Effector CD8-positive, alpha-beta T cell (primary cell): ENCODE data around the gene EIF6.
A peak's percentile ranks its signal among the peaks of the same experiment; 100 is the strongest.

Source experiments
- DNase-seq: peaks from one replicate; lab custom pipeline; 2025; lab: John Stamatoyannopoulos, UW

Gene EIF6

DNA sequence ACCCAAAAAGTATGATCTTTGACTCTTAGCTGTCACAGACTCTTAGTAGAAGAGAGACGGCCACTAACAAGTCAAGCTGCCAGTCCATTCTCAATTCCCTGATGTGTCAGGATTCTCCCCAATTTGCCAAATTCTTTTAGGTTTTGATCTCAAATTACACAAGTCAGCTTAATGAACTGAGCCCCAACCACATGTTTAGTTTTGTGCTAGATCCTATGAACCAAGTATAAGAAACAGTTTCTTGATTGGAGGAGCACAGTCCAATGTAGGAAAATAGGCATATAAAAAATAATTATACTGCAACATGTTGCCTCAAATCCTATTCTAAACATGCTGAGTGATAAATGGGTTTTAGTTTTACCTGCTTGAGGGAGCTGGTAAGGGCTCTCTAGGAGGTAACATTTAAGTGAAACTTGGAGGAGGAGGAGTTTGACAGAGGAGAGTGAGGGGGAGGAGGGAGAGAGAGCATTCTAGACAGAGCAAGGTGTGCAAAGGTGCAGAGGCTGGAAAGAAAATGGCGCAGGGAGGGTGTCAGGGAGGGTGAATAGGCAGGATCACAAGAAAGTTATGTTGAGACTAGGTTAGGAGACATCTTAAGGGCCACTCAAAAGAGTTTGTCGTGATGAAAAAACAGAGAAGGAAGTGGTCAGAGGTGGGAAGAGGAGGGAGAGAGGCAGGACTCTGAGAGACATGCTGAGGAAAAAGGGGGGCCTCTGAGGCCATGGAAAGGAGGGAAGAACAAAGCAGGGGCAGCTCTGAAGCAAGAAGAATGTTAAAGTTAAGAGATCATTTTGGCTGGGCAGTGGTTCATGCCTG is 30.5 kb upstream of the EIF6 start:
- no peak for DNase-seq

DNA sequence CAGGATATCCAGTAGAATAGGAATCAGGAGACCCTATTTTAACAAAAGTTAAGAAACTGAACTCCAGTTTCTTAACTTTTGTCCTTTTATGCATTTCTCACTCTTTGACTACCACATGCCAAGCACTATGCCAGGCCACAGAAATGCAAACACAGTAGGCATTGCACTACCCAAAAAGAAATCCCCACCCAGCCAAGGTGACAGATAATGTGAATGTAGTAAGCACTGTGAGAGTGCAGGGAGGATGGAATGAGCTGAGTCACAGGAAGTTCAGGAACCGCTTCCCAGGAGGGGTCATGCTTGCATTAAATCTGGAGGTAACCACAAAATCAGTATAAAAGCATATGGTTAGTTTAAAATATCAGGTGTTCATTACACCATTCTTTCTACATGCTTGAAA is 27.7 kb upstream of the EIF6 start:
- DNase-seq, result no peak

DNA sequence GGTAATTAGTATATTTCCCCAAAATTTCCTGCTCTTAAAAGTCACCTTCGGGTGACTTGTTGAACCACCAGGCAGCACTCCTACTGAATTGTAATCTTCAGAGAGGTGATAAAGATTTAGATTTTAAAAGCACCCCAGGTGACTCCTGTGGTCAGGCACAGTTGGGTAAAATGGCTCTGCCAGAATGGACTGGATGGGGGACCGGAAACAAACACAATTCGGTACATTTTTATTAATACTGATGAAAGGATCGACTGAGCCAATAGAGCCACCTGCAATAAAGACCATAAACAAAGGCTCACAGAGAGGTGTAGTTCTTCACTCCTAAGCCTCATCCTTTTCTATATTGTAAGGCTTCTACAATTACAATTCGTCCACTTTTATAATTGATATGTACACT is 27.2 kb upstream of the EIF6 start:
- no peak for DNase-seq

DNA sequence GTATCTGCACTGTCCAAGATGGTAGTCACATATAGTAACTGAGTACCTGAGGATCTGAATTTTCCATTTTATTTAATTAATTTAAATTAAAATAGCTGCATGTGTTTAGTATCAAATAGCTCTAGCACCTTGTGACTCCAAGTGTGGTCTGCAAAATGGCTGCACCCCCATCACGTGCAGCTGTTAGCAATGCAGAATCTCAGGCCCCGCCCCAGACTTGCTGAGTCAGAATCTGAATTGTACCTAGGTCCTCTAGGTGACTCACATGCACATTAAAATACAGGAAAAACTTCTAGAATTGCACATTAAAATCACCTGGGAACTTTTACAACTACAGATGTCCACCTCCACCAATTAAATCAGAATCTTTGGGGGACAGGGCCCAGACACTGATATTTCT is 26.8 kb upstream of the EIF6 start:
- no peak for DNase-seq

DNA sequence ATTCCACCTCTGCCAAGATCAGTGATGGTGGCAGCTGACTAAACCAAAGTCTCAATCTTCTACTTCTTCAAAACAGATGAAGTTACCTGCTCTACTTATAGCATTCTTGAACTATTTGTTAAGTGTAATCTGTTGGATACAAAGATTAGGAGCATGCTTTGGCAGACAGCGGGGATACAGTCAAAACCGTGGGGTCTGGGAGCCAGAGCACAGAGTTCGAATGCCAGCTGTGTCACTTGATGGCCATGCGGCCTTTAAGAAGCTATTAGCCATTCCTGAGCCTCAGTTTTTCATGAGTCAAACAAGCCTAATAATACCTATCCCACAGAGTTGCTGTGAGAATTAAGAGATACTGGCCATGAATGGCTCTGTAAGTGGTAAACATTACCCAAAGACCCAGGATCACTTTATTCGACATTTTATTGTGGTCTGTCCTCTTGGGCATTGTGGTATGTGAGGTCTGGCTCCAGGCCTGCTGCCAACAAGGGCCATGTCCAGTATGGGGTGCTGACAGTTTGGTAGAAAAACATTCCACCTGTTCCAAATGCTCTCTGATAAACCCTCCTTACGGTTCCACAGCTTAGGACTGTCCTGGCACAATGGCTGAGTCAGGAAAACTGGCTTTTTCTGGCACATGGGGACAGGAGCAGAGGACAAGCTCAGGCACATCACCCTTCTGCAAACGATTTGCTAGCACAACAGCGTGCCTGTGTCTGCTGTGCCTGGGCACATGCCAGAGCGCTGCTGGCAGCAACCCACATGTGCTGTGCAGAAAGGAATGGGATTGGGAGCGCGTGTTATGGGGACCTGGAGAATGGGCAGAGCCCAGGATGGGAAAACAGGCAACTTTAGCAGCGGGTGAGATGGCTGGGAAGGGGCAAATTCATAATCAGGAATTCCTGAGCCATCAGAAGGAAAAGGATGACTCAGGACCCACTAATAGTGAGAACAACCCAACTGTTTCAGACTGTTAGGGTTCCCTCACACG is 23.4 kb upstream of the EIF6 start:
- DNase-seq, result no peak

DNA sequence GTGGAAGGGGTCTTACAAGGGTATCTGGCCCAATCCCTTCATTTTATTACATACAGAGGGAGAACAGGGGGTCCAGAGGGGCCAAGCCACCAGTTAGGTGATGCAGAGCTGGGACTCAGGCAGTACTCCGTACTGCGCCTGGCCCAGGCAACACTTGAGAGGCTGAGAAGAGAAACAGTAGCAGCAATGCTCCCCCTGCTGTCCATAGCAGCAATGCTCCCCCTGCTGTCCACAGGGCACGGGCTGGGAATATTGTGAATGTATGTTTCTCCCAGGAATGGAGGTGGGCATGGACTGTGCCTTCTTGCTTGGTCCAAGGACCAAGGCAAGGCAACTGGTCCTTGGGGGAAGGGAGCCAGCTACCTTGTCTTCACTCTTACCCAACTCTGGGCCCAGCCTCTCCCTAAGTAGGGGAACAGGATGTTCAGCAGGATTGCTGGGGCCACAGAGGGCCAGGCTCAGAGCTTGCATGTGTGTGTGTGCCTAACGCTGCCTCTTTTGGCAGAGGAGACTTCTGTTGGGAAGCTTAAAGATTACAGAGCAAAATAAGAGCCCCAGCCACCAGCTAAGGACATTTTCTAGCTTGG is 22.5 kb upstream of the EIF6 start:
- DNase-seq, result no peak

DNA sequence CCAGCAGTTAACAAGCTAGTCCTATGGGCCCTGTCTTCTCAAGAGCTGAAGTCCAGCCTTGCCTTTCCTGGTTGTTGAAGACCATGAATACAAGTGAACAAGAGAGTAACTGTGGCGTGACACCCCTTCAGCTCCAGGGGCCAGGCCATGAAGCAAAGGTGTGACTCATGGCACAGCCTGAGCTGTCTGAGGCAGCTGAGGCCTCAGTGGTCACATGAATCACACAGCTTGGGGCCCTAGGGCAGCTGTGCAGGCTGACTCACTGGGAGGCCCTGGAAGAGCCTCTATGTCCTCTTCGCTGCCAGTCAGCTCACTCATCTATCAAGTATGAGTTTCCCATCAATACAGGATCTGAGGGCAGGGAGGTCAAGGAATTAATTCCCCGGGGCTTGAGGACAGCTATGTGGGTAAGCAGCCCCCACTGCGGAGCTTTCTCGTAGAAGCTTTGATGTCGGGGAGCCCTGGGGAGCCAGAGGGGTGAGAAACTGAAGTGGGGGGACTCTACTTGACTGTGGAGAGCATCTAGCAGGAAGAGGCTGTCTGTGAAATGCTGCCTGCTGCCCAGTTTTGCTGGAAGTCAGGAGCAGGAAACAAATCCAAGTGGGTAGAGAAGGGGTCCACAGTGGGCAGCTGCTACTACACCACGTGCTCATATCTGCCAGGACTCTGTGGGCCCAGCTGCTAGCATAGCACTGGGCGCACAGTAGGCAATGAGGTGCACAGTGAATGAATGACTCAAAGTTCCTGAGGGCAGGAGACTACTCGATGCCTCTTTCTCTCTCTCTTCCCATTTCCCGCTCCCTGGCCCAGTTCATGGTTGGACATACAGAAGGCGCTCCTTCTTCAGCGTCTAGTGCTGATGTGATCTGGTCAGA is 21.3 kb upstream of the EIF6 start:
- DNase-seq, result no peak

DNA sequence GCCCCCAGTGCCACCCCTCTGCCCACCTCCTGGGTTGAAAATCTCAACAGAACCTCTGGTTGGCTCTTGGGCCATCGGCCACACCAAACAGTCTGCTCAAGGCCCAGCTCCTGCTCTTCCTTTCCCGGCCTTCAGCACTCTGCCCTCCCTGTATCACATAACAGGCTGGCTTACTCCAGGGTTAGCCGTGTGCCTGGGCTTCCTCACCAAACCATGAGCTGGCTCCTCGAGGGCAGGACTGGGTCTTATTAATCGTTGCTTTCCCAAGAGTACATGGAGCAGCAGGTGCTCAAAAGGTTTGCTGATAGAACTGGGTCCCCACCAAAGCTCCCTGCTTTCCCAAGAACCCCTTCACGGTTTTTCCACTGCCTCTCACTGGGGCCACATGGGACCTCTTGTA is 20.4 kb upstream of the EIF6 start:
- DNase-seq, result no peak

DNA sequence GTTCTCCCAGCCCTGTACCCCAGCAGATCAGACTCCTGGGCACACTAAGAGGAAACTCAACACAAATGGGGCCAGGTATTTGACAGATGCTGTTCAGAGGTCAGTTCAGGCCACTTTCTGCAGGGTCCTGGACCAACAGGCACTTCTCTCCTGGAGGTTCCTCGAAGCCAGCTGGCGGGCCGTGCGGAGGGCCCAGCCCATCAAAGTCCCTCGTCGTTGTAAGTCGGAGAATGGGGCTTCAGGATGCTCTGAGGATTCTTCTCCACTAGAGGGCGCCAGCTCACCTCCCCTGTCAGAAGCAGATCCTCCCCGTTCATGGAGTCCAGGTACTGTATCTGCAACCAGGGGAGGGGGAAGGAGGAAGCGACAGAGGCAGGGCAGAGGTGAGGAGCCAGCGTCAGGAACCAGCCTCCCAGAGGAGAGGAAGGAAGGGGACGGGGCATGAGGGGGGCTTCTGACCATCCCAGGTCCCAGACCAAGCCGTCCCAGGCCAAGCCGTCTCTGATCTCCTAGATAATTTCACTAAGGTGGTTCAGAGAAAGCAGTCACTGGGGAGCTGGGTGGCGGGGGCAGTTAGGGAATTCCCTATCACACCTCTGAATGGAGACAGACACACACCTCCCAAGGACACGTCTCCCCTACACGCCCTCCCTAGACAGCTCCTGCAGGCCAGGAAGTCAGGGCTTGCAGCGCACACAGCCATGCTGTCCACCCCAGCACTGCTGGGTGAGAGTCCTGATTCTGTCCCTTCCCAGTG is 19.3 kb upstream of the EIF6 start:
- DNase-seq, result peak; percentile 64

DNA sequence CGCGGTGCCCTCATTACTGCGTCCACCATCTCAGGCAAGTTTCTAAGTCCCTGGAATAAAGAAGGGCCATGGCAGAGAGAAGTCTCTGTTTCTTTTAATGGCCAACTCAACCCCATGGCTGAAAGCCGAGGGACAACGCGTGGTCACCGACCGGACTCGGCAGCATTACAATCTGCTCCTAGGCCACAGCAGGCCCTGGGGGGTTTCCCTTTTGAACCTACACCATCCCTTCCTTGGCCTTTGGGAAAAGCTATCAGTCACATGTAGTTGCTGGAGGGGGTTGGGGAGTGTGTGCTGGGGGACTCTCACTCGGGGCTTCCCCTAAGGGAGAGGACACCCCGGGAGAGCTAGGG is 18.8 kb upstream of the EIF6 start:
- no peak for DNase-seq

DNA sequence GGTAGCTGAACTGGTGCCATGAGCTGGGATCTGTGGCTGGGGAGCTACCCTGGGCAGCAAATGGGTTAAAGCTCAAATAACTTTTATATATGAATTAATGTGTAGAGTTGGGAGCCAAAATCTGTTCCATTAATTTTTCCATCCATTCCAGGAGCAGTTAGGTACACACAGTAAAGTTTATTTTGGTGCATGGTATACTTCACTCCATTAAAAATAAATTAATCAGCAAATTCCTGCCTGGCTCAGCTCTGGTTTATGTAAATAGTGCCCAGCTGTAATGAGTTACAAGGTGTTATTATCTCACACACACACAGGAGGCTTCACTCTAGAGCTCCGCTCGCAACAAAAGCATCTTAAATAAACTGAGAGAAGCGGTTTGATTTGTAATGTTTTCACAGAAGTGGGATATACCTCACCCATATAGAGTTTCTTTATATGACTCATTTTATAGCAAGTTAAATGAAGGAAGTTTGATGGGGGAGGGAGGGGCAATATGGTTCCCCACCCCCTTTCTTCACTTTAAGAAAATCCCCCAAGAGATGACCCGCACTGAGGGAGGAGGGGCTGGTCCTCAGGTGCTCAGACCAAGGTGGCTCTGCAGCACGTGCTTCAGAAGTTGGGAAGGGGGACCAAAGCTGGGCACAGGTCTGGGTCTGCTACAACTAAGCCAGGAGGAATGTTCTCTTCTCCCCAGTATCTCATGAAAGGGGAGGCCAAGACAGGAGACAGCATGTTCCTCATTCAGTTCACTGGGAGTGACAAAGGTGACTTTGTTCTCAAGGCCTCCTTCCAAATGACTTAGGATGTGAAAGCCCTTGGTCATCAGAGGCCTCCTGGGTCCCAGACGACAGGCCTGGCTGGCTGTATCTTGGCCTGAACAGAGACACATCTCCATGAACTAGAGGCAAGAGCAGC is 18.1 kb upstream of the EIF6 start:
- DNase-seq, result no peak

DNA sequence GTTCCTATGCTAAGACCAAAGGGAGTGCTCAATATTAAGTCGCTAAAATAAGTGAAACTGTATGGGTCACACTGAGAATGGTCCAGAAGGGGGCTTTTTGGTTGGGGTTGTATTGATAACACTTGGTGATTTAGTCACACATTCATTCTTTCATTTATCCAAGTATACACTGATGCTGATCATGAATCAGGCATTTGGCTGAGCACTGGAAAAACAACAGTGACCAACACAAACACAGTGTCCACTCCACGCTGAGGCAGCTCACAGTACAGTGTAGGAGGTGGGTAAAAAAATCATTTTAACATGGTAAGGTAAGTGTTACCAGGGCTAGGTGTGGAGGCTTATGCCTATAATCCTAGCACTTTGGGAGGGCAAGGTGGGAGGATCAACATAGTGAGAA is 16.9 kb upstream of the EIF6 start:
- no peak for DNase-seq

DNA sequence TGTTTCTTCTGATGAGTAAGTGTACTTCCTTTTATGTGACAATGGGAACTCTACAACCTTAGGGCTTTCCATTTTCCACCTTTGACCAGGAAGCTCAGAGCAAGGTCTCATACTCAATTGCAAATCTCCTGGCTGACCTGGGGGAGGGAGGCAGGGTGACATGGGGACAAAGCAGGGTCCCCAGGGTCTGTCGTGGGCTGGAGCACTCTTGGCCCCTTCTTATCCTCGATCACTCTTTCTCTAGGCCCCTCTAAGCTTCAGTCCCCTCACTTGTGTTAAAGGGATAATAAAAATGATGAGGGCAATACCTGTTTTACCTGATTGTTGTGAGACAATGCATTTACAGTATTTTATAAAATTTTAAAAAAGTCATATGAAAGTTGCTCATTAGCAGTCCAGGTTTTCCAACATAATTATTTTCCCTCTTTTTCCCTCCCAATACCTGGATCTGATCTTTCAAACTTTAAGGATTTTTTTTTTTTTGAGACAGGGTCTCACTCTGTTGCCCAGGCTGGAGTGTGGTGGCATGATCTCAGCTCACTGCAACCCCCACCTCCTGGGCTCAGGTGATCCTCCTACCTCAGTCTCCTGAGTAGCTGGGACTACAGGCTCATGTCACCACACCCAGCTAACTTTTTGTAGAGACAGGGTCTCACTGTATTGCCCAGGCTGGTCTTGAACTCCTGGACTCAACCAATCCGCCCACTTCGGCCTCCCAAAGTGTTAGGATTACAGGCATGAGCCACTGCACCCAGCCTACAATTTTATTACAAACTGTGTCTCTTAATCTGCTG is 16.1 kb upstream of the EIF6 start:
- DNase-seq, result no peak

DNA sequence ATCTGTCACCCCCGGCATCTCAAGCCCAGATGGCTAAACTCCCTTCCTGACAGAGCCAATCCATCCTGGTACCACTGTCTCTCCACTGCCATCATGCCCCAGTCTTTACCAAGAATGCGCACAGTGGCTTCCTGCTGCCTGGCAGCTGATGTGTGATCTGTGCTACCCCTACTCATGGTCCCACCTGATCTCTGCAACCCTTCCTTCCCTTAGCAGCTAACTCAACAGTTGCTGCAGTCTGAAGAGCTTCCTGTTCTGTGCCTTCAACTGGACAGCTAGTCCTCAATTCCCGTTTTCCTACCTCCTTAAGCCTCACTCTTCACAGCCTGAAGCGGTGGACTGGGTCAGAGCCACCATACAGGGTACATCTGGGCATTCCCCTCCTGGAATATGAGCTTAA is 15.2 kb upstream of the EIF6 start:
- DNase-seq, result no peak

DNA sequence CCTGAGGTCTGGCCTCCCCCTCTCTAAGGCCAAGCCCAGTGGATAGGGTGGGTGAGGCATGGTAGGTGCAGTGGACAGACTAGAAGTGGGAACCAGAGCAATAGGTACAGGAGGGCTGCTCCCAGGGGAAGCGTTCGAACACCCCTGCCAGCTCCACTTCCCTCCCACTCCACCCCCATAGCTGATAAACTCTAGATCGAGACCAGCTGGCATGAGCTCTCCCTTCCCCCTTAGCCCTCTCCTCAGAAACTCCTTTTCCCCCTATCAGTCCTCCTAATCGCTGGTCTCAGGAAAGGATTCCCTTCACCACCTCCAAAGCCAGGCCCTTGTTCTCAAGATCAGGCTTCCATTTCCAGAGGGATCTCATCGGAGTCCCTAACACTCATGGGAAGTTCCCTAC is 13.7 kb upstream of the EIF6 start:
- DNase-seq, result no peak

DNA sequence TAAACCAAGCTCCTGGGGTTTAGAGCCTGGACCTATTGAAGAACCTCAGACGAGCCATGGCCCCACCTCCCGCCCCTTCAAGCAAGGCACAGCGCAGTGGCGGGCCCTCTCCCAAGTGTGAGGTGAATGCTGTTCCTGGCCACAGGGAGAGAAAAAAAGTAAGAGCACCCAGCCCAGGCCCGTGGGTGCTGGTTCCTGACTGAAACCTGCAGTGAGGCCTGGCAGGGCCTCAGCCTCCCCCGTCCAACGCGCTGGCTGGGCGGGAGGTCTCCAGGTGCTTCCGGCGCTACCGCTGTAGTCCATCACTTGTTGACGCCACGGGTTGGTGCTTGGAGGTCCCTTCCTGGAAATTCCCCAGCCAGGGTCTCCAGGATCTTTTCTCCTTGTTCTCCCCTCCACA is 13.2 kb upstream of the EIF6 start:
- DNase-seq, result no peak

DNA sequence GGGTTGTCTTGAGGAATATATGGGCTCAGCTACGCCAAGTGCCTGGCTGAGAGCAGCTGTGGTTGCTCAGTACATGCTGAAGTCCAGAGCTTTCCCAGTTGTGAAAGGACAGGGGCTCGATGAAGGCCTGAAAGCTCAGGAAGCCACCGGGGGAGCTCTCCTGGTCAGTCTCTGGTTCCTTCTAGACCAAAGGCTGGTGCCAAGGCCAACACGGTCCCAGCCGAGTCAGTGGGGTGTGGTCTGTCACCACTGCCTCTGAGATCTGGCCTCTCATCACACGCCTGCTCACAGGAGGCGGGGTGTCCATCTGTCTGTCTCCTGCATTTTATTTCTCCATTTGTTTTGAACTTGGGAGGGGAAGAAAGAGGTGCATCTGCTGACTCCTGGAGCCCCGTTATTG is 12.6 kb upstream of the EIF6 start:
- no peak for DNase-seq

DNA sequence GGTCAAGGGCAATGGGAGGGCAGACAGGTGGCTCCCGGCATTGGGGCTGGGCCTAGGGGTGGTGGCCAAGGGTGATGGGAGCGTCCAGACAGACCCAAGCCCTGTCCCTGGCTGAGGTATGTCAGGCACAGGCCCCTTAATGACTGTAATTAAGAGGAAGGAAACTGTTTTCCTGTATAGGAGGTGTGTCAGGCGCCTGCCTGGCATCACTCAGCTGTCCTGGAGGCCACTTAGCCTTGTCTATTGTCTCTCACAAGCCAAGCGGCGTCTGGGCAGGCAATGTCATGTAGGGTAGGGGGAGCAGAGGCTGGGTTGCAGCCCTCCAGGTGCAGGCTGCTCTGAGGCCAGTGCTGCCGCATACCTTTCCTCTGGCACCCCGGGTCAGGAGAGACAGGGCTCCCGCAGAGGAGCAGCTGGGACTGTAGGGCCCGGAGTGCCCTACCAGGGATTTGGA is 11.6 kb upstream of the EIF6 start:
- DNase-seq, result no peak

DNA sequence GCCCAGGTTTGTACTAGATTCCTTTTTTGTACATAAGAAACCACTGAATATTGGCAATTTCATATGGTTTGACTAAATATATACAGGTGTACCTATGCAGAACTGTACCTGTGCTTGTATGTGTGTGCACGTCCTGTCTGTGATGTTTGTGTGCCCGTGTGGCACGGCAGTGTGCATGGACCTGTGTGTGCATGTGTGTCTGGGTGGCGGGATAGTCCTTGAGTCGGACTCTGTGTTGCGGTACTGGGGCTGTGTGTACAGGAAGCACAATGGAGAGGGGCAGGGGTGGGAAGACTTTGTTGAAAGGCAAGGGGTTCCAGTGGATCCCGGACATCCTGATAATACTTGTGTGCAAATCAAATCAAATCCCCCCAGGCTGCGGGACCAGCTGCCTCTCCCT is 11.1 kb upstream of the EIF6 start:
- no peak for DNase-seq
